Vagina (tissue), 2 donors: ENCODE measurements around the gene PRDM16.

ENCODE experiments used
- POLR2A ChIP-seq, 2 donors: fragments of 450-650 bp; IDR thresholded peaks; one replicate each; pipeline ENCODE4 v1.6.1; 2017; ENCODE audit warnings: antibody characterized with exemption in 2 of 2, mild to moderate bottlenecking in 2 of 2, moderate library complexity in 2 of 2
- POLR2AphosphoS5 ChIP-seq, 2 donors: sonication (generic); formaldehyde crosslinking; IDR thresholded peaks; one replicate each; pipeline ENCODE4 v1.9.0; 2017; ENCODE audit warnings: antibody characterized with exemption in 2 of 2, mild to moderate bottlenecking in 2 of 2, low read depth in 1 of 2; ENCODE audit not compliant: insufficient read depth in 1 of 2
- TF ChIP-seq, protein P1 (sequence below), 3 experiments: fragments of 450-650 bp in 2 of 3; fragments of 200-600 bp in 1 of 3; sonication (generic) in 1 of 3; IDR thresholded peaks; one replicate each; pipeline ENCODE4 v1.5.1; 2017 to 2019; ENCODE audit warnings: antibody characterized with exemption in 3 of 3, mild to moderate bottlenecking in 2 of 3, moderate library complexity in 2 of 3

DNA sequence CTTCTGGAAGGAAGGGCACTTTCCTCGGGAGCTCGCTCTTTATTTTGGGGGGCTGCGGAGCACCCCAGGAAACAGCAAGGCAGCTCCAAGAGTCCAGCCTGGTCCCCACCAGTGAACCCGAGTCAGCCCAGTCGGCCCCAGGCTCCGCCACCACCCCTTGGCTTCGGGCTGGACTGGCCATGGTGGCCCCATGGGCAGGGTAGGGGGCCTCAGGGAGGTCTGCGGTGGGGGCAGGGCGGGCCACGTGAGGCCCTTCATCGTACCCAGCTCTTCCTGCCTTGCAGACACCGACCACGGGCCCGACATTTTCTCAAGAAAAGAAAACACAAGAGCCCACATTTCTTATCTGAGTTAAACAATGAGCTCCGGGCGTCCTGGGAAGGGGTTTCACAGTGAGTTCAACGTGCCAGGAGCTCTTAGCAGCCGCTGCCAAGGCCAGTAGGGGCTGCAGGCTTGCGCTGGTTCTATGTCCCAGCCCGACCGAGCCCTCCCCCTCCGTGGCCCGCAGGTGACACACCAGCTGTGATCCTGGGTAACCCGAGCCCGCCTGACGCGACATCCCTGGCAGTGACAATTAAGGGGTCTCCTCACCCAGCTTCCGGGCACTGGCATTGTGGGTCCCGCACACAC is 66.2 kb downstream of the PRDM16 start:
- TF ChIP-seq, protein P1, sequence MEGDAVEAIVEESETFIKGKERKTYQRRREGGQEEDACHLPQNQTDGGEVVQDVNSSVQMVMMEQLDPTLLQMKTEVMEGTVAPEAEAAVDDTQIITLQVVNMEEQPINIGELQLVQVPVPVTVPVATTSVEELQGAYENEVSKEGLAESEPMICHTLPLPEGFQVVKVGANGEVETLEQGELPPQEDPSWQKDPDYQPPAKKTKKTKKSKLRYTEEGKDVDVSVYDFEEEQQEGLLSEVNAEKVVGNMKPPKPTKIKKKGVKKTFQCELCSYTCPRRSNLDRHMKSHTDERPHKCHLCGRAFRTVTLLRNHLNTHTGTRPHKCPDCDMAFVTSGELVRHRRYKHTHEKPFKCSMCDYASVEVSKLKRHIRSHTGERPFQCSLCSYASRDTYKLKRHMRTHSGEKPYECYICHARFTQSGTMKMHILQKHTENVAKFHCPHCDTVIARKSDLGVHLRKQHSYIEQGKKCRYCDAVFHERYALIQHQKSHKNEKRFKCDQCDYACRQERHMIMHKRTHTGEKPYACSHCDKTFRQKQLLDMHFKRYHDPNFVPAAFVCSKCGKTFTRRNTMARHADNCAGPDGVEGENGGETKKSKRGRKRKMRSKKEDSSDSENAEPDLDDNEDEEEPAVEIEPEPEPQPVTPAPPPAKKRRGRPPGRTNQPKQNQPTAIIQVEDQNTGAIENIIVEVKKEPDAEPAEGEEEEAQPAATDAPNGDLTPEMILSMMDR (IDR thresholded peaks at IDR 0.05) = no peak
- TF ChIP-seq POLR2A (IDR thresholded peaks at IDR 0.05) = no peak
- no peak for TF ChIP-seq POLR2AphosphoS5 (IDR thresholded peaks at IDR 0.05; ENCODE audit: insufficient read depth in 1 of 2, low read depth in 1 of 2)
